GM21529 (cell line): ENCODE data around the gene SLC25A22.
A peak's percentile ranks its signal among the peaks of the same experiment; 100 is the strongest.

Experiments used
- ATAC-seq: cut with Tn5 transposase; IDR thresholded peaks from one replicate; pipeline ENCODE4 v1.9.1; 2021; ENCODE audit not compliant: unreplicated experiment

SLC25A22 gene

DNA sequence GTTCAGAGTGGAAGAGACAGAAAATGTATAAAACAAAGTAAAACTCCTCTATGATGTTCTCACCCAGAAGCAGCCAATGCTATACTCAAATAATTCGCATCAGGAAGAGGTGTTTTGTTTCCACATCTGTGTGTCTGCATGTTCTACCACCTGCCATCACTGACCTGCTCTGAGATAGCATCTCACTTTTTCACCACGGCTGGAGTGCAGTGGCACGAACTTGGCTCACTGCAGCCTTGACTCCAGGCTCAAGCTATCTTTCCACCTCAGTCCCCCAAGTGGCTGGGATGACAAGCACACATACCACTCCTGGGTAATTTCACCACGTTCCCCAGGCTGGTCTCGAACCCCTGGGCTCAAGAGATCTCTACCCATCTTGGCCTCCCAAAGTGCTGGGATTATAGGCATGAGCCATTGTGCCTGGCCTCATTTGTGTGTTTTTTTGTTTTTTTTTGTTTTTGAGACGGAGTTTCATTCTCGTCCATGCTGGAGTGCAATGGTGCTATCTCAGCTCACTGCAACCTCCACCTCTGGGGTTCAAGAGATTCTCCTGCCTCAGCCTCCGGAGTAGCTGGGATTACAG lies 36.5 kb downstream of the SLC25A22 start:
- ATAC-seq: no peak

DNA sequence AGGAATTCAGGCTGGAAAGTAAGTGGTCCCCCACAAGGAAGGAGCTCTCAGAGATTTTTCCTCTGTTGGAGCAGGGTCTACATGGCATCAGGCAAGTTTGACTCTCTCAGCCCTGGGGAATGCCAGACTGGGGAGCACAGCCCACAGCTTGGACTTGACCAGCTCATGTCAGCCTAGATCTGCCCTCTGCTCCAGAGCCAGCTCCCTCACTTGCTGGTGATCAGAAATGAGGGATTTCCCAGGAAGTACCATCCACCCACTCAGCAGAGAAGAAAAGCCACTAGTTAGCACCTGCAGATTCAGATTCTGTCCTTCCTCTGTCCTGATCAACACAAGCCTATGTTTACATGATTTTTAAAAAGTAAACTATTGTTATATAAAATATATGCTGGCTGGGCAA lies 37.8 kb downstream of the SLC25A22 start:
- no peak for ATAC-seq

DNA sequence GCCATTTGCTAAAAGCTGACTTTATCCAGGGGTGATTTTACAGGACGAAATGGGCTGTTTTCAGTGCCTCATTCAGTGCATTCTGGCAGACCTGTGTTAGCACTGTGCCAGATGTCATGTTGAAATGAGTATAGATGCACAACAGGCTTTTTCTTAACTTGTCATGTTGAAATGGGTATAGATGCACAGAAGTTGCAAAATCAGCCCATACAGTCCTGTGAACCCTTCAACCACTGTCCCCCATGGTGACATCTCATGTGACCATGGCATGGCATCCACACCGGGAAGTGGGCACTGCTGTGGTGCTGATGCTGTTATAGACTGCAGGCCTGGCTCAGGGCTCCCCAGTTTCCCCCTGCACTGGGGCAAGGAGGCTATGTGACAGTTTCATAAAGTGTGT lies 48.4 kb downstream of the SLC25A22 start:
- ATAC-seq: no peak

DNA sequence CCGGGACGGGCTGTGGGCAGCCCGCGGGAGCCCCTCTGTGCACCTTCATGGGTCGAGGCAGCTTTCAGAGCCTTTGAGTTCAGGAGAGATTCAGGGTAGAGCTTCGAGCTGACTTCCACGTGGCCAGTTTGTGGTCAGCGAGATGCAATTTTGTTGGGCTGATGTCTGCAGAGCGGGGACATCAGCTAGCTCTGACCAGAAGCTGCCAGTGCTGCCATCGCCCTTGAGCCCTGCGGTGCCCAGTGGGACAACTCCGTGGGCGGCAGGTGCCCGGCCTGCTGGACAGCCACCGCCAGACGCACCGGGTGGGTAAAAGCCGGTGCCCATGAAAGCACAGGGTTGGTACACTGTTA lies 50.1 kb downstream of the SLC25A22 start:
- peak; percentile 5 for ATAC-seq

DNA sequence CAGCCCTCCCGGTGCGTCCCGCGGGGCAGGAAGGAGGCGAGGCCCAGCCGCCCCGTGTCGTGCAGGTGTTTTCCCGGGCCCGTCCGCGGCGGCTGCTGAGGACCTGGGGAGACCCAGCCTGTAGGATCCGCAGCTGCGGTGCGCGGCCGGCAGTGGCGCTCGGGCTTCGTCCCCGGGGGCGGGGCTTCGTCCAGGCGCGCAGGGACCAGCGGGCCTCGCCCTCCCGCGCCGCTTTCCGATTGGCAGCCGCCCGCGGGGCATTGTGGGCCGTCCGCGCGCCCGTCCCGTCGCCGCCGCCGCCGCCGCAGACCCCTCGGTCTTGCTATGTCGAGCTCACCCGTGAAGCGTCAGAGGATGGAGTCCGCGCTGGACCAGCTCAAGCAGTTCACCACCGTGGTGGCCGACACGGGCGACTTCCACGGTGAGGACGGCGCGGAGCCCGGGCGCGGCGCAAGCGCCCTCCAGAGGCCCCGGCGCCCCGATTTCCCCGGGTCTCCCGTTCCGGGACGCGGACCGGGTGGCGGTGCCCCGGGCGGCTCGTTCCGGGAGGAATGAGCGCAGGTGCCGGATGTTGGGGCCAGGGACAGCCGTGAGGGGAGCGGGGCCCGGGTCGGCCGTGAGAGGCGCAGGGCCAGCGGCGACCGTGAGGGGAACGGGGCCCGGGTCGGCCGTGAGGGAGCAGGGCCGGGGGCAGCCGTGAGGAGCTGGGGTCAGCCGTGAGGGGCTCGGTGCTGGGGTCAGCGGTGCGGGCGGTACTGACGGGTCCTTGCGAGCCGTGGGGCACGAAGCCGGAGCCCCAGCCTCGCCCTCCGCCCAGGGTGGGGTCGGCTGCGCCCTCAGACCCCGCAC lies 50.7 kb downstream of the SLC25A22 start, which contains the start of gene TALDO1:
TALDO1 (plus strand) TSS at position 307 of the 849 bp plus-strand sequence; CDS start at position 325, 18 bp downstream.
- peak; percentile 89 for ATAC-seq

DNA sequence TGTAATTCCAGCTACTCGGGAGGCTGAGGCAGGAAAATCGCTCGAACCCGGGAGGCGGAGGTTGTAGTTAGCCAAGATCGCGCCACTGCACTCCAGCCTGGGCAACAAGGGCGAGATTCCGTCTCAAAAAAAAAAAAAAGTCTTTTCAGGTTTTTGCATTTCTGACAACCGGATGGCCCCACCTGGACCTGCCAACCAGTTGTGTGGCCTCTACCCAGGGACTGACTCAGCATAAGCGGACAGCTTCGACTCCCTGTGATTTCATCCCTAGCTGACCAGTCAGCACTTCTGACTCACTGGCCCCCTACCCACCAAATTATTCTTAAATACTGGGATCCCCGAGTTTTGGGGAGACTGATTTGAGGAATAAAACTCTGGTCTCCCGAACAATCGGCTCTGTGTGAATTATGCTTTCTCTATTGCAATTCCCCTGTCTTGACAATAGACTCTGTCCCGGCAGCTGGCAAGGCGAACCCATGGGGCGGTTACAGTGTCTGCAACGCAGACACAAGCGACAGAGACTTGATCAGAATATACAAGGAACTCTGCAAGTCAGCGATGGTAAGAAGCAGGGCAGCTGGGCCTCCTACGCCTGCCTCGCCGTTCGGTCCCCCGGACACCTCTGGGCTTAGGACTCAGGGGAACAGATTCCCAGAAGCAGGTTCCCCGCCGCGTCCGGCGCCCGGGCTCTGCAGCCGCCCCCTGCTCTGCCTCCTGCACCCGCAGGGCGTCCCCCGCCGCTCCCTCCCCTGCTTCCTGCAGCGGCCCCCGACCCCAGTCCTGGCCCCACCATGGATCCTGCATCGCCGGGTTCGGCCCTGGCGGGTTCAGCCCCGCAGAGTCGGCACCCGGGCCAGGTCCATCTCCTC lies 51.6 kb downstream of the SLC25A22 start:
- peak; percentile 20 for ATAC-seq

GRCh38 chr11:745428-745827 lies 52.7 kb downstream of the SLC25A22 start:
- ATAC-seq: no peak

GRCh38 chr11:742571-743201 lies 55.4 kb downstream of the SLC25A22 start:
- ATAC-seq: no peak

DNA sequence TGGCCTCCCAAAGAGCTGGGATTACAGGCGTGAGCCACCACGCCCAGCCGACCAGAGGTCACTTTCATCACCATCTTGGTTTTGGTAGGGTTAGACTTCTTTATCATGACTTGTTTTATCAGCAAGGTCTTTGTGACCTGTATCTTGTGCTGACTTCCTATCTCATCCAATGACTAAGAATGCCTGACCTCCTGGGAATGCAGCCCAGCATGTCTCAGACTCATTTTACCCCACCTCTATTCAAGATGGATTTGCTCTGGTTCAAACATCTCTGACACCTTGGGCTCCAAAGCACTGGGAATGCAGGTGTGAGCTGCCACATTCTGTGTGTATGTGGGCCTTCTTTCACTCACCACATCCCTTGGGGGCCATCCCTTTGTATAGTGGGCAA lies 55.9 kb downstream of the SLC25A22 start:
- ATAC-seq: no peak
